ENCODE results near the gene MAPKAP1.

Gene MAPKAP1

DNA sequence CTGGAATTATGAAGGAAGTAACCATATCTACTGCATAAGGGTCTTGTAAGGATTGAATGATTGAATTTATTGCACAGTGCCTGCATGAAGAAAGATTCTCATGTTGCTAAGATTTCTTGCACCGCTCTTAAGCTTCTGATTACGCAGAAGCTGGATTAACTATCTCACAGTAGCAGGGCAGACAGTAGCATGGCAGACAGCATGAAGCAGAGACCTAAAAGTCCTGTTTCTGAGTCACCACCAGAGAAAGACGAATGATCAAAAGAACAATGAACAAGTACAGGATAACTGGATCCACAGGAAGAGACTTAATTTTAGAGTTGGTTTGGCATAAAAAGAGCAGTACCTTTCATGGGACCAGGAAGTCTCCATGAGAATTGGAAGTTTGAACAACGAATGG lies 142.4 kb downstream of the MAPKAP1 start:
- no peak overlapping the region for H3K4me3 ChIP-seq (ENCODE audit: low read length)
- no peaks in the 10 kb centered on the region for H3K9me3 ChIP-seq (ENCODE audit: control insufficient read depth, insufficient read depth, low read length)
- H4K20me1 ChIP-seq (ENCODE audit: control insufficient read depth, insufficient read depth, low read depth, low read length): no peaks in the 10 kb centered on the region
- H3K9me2 ChIP-seq (replicated peaks; ENCODE audit: control insufficient read depth, low read length): no peaks in the 10 kb centered on the region
- no peaks in the 10 kb centered on the region for H3F3A ChIP-seq (ENCODE audit: control insufficient read depth, insufficient read depth)
- H3K4me1 ChIP-seq (ENCODE audit: control insufficient read depth, low read length): peaks cover 12% of the 10 kb centered on the region
- no peaks in the 10 kb centered on the region for H3K79me2 ChIP-seq (ENCODE audit: control insufficient read depth, low read length)
- H3K36me3 ChIP-seq (ENCODE audit: control insufficient read depth, low read length): no peaks in the 10 kb centered on the region
- H3K27ac ChIP-seq (ENCODE audit: low read depth, low read length): no peak overlapping the region
- no peaks in the 10 kb centered on the region for H3K27me3 ChIP-seq (ENCODE audit: control insufficient read depth, low read length)
- TF ChIP-seq, protein P1, sequence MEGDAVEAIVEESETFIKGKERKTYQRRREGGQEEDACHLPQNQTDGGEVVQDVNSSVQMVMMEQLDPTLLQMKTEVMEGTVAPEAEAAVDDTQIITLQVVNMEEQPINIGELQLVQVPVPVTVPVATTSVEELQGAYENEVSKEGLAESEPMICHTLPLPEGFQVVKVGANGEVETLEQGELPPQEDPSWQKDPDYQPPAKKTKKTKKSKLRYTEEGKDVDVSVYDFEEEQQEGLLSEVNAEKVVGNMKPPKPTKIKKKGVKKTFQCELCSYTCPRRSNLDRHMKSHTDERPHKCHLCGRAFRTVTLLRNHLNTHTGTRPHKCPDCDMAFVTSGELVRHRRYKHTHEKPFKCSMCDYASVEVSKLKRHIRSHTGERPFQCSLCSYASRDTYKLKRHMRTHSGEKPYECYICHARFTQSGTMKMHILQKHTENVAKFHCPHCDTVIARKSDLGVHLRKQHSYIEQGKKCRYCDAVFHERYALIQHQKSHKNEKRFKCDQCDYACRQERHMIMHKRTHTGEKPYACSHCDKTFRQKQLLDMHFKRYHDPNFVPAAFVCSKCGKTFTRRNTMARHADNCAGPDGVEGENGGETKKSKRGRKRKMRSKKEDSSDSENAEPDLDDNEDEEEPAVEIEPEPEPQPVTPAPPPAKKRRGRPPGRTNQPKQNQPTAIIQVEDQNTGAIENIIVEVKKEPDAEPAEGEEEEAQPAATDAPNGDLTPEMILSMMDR (IDR thresholded peaks at IDR 0.05; ENCODE audit: low read depth, low read length, poor library complexity, severe bottlenecking): no peak
- no peak for TF ChIP-seq EZH2phosphoT487 (IDR thresholded peaks at IDR 0.05; ENCODE audit: borderline replicate concordance, low read length)
- H3K4me2 ChIP-seq (ENCODE audit: low read length): no peak overlapping the region

DNA sequence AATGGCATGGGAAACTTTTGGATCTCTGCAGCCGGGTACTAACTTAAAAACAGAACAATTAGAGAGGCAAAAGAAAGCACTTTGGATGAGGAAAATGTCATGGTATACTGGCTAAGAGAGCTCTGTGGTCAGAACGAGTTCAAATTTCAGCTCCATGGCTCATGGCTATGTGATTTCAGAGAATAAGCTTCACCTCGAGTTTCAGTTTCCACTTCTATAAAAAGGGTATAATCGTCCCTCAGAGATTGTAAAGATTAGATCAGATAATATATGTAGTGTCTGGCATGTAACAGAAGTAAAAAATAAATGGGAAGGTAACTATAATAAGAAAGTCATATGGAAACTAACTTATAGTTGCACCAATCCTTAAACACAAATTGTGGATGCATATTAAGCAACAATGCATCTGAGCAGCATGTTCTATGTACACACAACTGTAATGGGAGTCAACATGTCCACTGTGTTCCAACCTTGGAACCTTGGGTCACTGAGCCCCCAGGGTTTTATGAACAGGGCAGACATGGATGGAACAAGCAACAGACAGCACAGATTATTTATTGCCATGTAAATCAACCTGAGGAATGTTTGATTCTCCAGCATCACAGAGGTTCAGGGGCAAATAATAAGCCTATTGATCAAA lies 145.4 kb downstream of the MAPKAP1 start:
- peaks cover 12% of the 10 kb centered on the region for H3K4me1 ChIP-seq (ENCODE audit: control insufficient read depth, low read length)
- no peaks in the 10 kb centered on the region for H3K9me3 ChIP-seq (ENCODE audit: control insufficient read depth, insufficient read depth, low read length)
- no peak overlapping the region for H3K4me3 ChIP-seq (ENCODE audit: low read length)
- H3K27me3 ChIP-seq (ENCODE audit: control insufficient read depth, low read length): no peaks in the 10 kb centered on the region
- H3K36me3 ChIP-seq (ENCODE audit: control insufficient read depth, low read length): peaks cover 12% of the 10 kb centered on the region
- no peak overlapping the region for H3K4me2 ChIP-seq (ENCODE audit: low read length)
- TF ChIP-seq EZH2phosphoT487 (IDR thresholded peaks at IDR 0.05; ENCODE audit: borderline replicate concordance, low read length): no peak
- TF ChIP-seq, protein P1 (IDR thresholded peaks at IDR 0.05; ENCODE audit: low read depth, low read length, poor library complexity, severe bottlenecking): no peak
- no peaks in the 10 kb centered on the region for H3F3A ChIP-seq (ENCODE audit: control insufficient read depth, insufficient read depth)
- no peaks in the 10 kb centered on the region for H4K20me1 ChIP-seq (ENCODE audit: control insufficient read depth, insufficient read depth, low read depth, low read length)
- H3K27ac ChIP-seq (ENCODE audit: low read depth, low read length): no peak overlapping the region
- no peaks in the 10 kb centered on the region for H3K79me2 ChIP-seq (ENCODE audit: control insufficient read depth, low read length)
- H3K9me2 ChIP-seq (replicated peaks; ENCODE audit: control insufficient read depth, low read length): no peaks in the 10 kb centered on the region

DNA sequence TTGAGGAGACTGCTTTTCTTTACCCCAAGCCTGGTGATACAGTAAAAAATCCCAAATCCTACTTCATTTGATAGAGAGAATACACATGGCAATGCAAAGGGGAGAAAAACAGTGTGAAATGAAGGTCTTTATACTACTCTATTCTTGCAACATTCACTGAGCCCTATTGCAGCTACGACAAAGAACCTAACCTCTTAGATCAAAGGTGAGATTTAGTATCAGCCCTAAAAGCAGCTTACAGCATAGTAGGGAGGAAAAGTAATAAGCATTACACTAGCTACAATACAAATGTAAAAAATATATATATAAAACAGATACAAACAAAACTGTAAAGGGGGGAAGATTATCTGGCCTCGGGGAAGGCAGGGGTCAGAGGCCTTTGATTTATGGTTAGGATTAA lies 147.1 kb downstream of the MAPKAP1 start:
- no peaks in the 10 kb centered on the region for H3K79me2 ChIP-seq (ENCODE audit: control insufficient read depth, low read length)
- H3K36me3 ChIP-seq (ENCODE audit: control insufficient read depth, low read length): peaks cover 12% of the 10 kb centered on the region
- H3K4me1 ChIP-seq (ENCODE audit: control insufficient read depth, low read length): peaks cover 12% of the 10 kb centered on the region
- H3K27me3 ChIP-seq (ENCODE audit: control insufficient read depth, low read length): no peaks in the 10 kb centered on the region
- no peaks in the 10 kb centered on the region for H3K9me3 ChIP-seq (ENCODE audit: control insufficient read depth, insufficient read depth, low read length)
- no peak overlapping the region for H3K4me3 ChIP-seq (ENCODE audit: low read length)
- H3K9me2 ChIP-seq (replicated peaks; ENCODE audit: control insufficient read depth, low read length): no peaks in the 10 kb centered on the region
- H3F3A ChIP-seq (ENCODE audit: control insufficient read depth, insufficient read depth): no peaks in the 10 kb centered on the region
- H3K27ac ChIP-seq (ENCODE audit: low read depth, low read length): no peak overlapping the region
- no peak for TF ChIP-seq EZH2phosphoT487 (IDR thresholded peaks at IDR 0.05; ENCODE audit: borderline replicate concordance, low read length)
- no peaks in the 10 kb centered on the region for H4K20me1 ChIP-seq (ENCODE audit: control insufficient read depth, insufficient read depth, low read depth, low read length)
- no peak overlapping the region for H3K4me2 ChIP-seq (ENCODE audit: low read length)

DNA sequence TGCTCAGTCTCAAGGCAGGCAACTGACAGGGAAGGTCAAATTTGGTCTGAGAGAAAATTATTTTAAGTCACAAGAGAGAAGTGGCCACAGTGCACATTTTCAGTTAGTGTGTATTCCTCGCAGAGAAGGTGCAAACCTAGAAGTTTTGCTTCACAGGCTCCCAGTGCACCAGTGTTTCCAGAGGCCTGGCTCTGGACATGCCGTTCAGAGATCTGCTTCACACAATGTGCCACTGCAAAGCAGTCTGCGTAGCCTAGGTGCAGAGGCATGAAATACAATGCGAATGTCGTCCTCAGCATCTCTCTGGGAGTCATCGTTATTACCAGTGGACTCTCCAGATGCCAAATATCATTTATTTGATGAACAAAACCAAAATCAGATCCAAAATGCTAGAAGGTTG lies 147.8 kb downstream of the MAPKAP1 start:
- Histone ChIP-seq H3K27me3 (ENCODE audit: control insufficient read depth, low read length) (no peaks in the 10 kb centered on the region), H3K4me3 (ENCODE audit: low read length) (no peak overlapping the region), H3F3A (ENCODE audit: control insufficient read depth, insufficient read depth) (no peaks in the 10 kb centered on the region), H3K4me1 (ENCODE audit: control insufficient read depth, low read length) (peaks cover 12% of the 10 kb centered on the region), H4K20me1 (ENCODE audit: control insufficient read depth, insufficient read depth, low read depth, low read length) (no peaks in the 10 kb centered on the region), H3K36me3 (ENCODE audit: control insufficient read depth, low read length) (peaks cover 12% of the 10 kb centered on the region), H3K4me2 (ENCODE audit: low read length) (no peak overlapping the region), H3K79me2 (ENCODE audit: control insufficient read depth, low read length) (no peaks in the 10 kb centered on the region), H3K27ac (ENCODE audit: low read depth, low read length) (no peak overlapping the region), H3K9me2 (replicated peaks; ENCODE audit: control insufficient read depth, low read length) (no peaks in the 10 kb centered on the region), H3K9me3 (ENCODE audit: control insufficient read depth, insufficient read depth, low read length) (no peaks in the 10 kb centered on the region)
- TF ChIP-seq, protein P1 (IDR thresholded peaks at IDR 0.05; ENCODE audit: low read depth, low read length, poor library complexity, severe bottlenecking): no peak
